Measurements from ENCODE around the gene MYO1A.

MYO1A gene

GRCh38 chr12:57012600-57013465, 37.1 kb downstream of the MYO1A start:
- DNase-seq = no peak

- DNase-seq = no peak
These were observed 38.2 kb downstream of the MYO1A start for GRCh38 chr12:57011438-57012424.

- no peak for DNase-seq
These were observed 39.2 kb downstream of the MYO1A start for GRCh38 chr12:57010627-57011247.

GRCh38 chr12:57009949-57010626, 39.8 kb downstream of the MYO1A start:
- DNase-seq = no peak

- peak; percentile 15 for DNase-seq
These were observed 41.8 kb downstream of the MYO1A start for GRCh38 chr12:57008178-57008577.

GRCh38 chr12:57006809-57007475, 43.0 kb downstream of the MYO1A start:
- no peak for DNase-seq

- no peak for DNase-seq
These were observed 43.7 kb downstream of the MYO1A start, which contains the start of gene ZBTB39 for GRCh38 chr12:57005980-57006808. TSS of gene ZBTB39 (minus strand) at chr12:57006546. CDS start at chr12:57004917, 1,629 bp downstream.

GRCh38 chr12:57004651-57005050, 45.3 kb downstream of the MYO1A start:
- DNase-seq = no peak

GRCh38 chr12:57003395-57003794, 46.5 kb downstream of the MYO1A start:
- DNase-seq = no peak

GRCh38 chr12:57001448-57001906, 48.5 kb downstream of the MYO1A start:
- no peak for DNase-seq

GRCh38 chr12:57000393-57000792, 49.5 kb downstream of the MYO1A start:
- no peak for DNase-seq

- no peak for DNase-seq
These were observed 50.5 kb downstream of the MYO1A start for GRCh38 chr12:56999456-56999855.

GRCh38 chr12:56998981-56999380, 50.9 kb downstream of the MYO1A start:
- no peak for DNase-seq

- no peak for DNase-seq
These were observed 51.6 kb downstream of the MYO1A start for GRCh38 chr12:56998316-56998715.

GRCh38 chr12:56996793-56997545, 53.0 kb downstream of the MYO1A start:
- DNase-seq = no peak

- no peak for DNase-seq
These were observed 53.9 kb downstream of the MYO1A start for GRCh38 chr12:56995930-56996496.

- DNase-seq = no peak
These were observed 54.6 kb downstream of the MYO1A start for GRCh38 chr12:56995201-56995929.

GRCh38 chr12:56994231-56994746, 55.6 kb downstream of the MYO1A start:
- DNase-seq = no peak

- no peak for DNase-seq
These were observed 56.6 kb downstream of the MYO1A start for GRCh38 chr12:56993346-56993745.

All from NCI-H524 treated with DMSO at 0.1 percent for 48 hours (cell line).